ENCODE measurements around the gene LY6G6D. TPM values are rescaled to one million over a fixed set of nuclear protein-coding genes. Genes with fewer than 3 reads are reported as not detected.

LY6G6D gene
- total and polyA plus RNA-seq, 8 donors: not detected

DNA sequence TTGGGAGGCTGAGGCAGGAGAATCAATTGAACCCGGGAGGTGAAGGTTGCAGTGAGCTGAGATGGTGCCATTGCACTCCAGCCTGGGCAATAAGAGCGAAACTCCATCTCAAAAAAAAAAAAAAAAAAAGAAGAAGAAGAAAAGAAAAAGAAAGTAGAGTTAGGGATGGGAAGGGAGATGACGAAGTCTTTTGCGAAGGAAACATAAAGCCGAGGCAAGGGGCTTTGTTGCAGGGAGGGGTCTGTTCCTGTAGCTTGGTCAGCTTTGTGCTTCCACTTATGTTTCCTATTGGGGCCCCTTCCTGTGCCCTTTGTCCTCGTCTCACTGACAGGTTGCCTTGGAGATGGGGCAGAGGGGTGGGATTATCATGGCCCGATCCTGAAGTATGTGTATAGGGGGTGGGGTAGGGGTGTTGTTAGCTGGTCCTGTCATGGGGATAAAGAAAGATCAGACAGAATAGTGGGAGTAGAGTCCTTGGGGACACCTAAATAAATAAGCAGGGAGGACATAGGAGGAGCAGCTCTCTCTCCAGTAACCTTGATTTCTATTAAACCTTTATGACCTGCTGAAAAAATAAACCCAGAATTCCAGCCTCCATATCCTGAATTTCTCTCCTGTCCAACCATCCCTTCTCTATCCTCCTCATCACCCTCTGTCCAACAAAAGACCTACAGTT is 22.3 kb downstream of the LY6G6D start:
- WGBS, 5 donors: 30 to 49% (median 40%) methylated on average over 7 of the region's 7 CpGs
- peak in 1 of 2 donors; percentile 90 for DNase-seq
- Histone ChIP-seq H3K27ac (peak overlapping the region; percentile 94 to 97 (median 95)), H3K27me3 (no peaks in the 10 kb centered on the region), H3K9me3 (no peaks in the 10 kb centered on the region), H3K36me3 (peaks cover 15 to 21% (median 20%) of the 10 kb centered on the region in 4 donors), H3K4me3 (peak overlapping the region in 2 of 4 donors; percentile 78 to 85), H3K4me1 (peaks cover 55 to 73% (median 63%) of the 10 kb centered on the region in 4 donors)
- intact Hi-C loops (cut with DNase I; ENCODE audit: low total_unique reads): no loop called here
- TF ChIP-seq CTCF (IDR thresholded peaks at IDR 0.05) (no peak), POLR2A (IDR thresholded peaks at IDR 0.05) (no peak), EP300 (IDR thresholded peaks at IDR 0.05) (no peak), POLR2AphosphoS5 (IDR thresholded peaks at IDR 0.05) (no peak)

DNA sequence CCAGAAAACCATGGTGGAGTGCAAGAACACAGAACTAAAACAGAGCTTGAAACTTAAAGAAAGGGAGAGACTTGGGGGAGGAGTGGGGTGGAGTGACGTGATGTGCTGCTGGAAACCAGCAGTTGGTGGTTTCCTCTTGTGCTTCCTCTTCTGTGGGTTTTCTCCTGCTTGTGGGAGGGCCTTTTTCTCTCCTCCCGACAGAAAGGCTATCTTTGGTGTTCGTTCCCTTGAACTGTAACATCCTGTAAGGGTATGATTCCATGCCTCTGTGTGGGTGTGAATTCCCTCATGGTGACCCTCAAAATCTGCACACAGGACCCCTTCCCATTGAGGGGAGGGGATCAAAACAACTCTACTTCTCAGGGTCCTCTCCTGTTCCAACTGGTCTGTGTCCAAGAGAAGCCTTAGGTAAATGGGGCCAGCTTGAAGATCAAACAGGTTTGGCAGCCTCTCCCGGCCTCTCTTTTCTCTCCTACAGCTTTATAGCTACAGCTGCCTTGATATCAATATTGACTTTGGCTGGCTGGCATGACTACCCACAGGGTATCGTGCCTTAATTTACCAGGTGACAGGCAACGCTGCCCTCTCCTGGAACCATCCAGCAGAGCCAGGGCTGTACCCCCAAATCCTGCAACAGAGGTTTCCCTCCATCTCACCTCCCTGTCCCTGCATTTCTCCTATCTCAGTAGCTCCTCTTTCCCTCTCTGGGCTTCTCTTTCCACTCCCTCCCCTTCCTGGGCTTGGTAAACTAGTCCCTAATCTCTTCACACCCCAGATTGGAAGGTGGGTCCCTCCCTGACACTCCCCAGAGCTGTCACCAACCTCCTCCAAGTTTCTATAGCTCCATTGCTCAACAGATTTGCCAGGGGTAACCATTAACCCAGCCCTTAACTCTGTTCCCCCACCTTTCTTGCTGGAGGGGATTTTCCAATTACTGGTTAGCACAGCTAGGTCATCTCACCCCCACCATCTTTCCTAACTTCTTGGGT is 23.1 kb downstream of the LY6G6D start:
- intact Hi-C loops (cut with DNase I; ENCODE audit: low total_unique reads): no loop called here
- Histone ChIP-seq H3K4me3 (peak overlapping the region in 1 of 4 donors; percentile 8), H3K27me3 (no peaks in the 10 kb centered on the region), H3K9me3 (no peaks in the 10 kb centered on the region), H3K4me1 (peaks cover 52 to 65% (median 60%) of the 10 kb centered on the region in 4 donors), H3K27ac (peak overlapping the region; percentile 94 to 97 (median 95)), H3K36me3 (peaks cover 7 to 12% (median 11%) of the 10 kb centered on the region in 4 donors)
- 5 to 13% (median 10%) methylated on average over 6 of the region's 6 CpGs for WGBS, 5 donors
- TF ChIP-seq POLR2AphosphoS5 (IDR thresholded peaks at IDR 0.05) (peak in 2 of 3 donors; percentile 41 to 71), CTCF (IDR thresholded peaks at IDR 0.05) (peak in 2 of 7 experiments; percentile 21 to 30), POLR2A (IDR thresholded peaks at IDR 0.05) (peak in 1 of 4 donors; percentile 7), EP300 (IDR thresholded peaks at IDR 0.05) (no peak)
- peak; percentile 89 to 94 for DNase-seq

DNA sequence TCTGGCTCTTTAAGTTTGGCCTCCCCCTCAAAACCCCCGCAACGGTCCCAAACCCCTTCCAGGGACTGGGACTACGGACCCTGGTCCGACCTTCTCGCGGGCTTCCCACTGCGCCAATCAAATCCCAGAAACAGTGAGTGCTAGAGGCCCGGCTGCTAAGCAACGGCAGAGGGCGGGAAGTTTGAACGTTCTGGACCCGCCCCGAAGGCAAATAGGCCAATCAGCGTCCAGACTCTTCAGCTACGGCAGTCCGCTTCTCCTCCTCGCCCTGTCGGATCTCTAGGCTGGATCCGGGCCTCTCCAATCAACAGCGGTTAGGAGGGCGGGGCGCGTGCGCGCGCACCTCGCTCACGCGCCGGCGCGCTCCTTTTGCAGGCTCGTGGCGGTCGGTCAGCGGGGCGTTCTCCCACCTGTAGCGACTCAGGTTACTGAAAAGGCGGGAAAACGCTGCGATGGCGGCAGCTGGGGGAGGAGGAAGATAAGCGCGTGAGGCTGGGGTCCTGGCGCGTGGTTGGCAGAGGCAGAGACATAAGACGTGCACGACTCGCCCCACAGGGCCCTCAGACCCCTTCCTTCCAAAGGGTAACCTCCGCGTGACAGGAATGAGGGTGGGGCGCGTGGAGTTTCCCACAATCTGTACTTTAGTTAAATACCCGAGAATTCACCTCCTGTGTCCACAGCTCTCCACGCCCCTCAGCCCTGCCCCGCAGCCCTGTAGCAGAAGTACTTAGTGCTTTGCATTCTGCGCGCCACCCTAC is 24.7 kb downstream of the LY6G6D start, which contains the start of gene MSH5:
MSH5 (plus strand) TSS at position 367 of the 758 bp plus-strand sequence. CDS start 462 bp downstream, outside the sequence.
- TF ChIP-seq POLR2AphosphoS5 (IDR thresholded peaks at IDR 0.05) (peak; percentile 38 to 83 (median 39)), CTCF (IDR thresholded peaks at IDR 0.05) (peak in 1 of 7 experiments; percentile 8), EP300 (IDR thresholded peaks at IDR 0.05) (no peak)
- DNase-seq: peak; percentile 98 to 100
- H3K4me3 ChIP-seq: peak within 1 kb of the TSS; percentile 52 to 82 (median 69)
- H3K9me3 ChIP-seq: no peaks in the 10 kb centered on the region
- H3K36me3 ChIP-seq: no peaks in the 10 kb centered on the region
- peaks cover 37 to 50% (median 44%) of the 10 kb centered on the region in 4 donors for H3K4me1 ChIP-seq
- H3K27me3 ChIP-seq: no peaks in the 10 kb centered on the region
- 0% methylated on average over 26 to 58 of the region's 58 CpGs for WGBS, 5 donors
- intact Hi-C loops (cut with DNase I; ENCODE audit: low total_unique reads): no loop called here
- H3K27ac ChIP-seq: peak within 1 kb of the TSS; percentile 94 to 97 (median 95)
